ENCODE data around the gene GOLGA8J.
"Not testable (repeated sequence)": the region's sequence is repeated elsewhere in the genome, so short reads cannot be mapped to it uniquely, and the experiment has no call there.

GOLGA8J gene, protein sequence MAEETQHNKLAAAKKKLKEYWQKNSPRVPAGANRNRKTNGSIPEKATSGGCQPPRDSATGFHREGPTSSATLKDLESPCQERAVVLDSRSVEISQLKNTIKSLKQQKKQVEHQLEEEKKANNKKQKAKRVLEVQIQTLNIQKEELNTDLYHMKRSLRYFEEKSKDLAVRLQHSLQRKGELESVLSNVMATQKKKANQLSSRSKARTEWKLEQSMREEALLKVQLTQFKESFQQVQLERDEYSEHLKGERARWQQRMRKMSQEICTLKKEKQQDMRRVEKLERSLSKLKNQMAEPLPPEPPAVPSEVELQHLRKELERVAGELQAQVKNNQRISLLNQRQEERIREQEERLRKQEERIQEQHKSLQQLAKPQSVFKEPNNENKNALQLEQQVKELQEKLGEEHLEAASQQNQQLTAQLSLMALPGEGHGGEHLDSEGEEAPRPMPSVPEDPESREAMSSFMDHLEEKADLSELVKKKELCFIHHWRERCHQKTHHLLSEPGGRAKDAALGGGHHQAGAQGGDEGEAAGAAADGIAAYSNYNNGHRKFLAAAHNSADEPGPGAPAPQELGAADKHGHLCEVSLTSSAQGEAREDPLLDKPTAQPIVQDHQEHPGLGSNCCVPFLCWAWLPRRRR

DNA sequence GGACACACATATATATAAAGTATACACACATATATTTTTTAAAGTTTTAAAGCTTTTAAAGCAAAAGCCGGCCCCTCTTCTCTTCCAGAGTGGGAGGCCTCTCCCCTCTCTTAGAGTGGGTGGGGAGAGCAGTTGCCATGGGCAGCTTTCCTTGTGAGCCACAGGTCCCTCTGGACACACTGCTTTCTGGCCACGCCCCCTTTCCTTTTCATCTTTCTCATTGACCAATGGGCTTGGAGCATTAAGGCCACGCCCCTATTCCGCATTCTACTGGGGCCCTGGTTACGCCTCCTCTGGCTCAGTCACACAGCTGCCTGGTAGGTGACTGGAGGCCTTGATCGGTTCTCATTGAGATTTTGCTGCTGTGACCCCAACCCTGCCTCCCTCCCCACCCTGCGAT lies at the start of gene GOLGA8J:
GOLGA8J (plus strand) TSS at position 301 of the 400 bp plus-strand sequence; CDS start at position 399, 98 bp downstream.
- not testable (repeated sequence) for H3K4me3 ChIP-seq (ENCODE audit: low read depth, low read length)

DNA sequence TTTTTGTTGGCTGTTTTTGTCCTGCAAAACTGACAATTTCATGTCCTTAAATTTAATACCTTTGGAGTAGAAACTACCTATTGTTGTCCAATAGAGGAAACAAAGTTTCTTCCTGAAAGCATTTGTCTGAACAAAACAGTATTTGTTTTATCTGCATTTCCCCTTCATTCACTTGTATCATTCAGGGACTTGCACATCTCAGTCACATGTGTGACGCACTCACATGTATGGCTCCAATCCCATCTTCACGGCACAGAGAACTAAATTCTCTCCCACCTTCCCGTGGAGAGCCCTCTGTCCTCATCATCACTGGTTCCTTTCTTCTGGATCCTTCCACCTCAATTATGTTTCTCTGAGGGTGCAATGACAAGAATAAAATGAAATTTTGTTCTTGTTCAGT lies 49.5 kb upstream of the GOLGA8J start:
- TF ChIP-seq, protein P1, sequence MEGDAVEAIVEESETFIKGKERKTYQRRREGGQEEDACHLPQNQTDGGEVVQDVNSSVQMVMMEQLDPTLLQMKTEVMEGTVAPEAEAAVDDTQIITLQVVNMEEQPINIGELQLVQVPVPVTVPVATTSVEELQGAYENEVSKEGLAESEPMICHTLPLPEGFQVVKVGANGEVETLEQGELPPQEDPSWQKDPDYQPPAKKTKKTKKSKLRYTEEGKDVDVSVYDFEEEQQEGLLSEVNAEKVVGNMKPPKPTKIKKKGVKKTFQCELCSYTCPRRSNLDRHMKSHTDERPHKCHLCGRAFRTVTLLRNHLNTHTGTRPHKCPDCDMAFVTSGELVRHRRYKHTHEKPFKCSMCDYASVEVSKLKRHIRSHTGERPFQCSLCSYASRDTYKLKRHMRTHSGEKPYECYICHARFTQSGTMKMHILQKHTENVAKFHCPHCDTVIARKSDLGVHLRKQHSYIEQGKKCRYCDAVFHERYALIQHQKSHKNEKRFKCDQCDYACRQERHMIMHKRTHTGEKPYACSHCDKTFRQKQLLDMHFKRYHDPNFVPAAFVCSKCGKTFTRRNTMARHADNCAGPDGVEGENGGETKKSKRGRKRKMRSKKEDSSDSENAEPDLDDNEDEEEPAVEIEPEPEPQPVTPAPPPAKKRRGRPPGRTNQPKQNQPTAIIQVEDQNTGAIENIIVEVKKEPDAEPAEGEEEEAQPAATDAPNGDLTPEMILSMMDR (IDR thresholded peaks at IDR 0.05; ENCODE audit: borderline replicate concordance, insufficient read depth, low read depth, low read length), result no peak
- H3K4me3 ChIP-seq (ENCODE audit: low read depth, low read length), result no peak overlapping the region

GRCh38 chr15:30033763-30034162 lies 49.0 kb upstream of the GOLGA8J start:
- TF ChIP-seq, protein P1 (IDR thresholded peaks at IDR 0.05; ENCODE audit: borderline replicate concordance, insufficient read depth, low read depth, low read length), result no peak
- H3K4me3 ChIP-seq (ENCODE audit: low read depth, low read length), result no peak overlapping the region

DNA sequence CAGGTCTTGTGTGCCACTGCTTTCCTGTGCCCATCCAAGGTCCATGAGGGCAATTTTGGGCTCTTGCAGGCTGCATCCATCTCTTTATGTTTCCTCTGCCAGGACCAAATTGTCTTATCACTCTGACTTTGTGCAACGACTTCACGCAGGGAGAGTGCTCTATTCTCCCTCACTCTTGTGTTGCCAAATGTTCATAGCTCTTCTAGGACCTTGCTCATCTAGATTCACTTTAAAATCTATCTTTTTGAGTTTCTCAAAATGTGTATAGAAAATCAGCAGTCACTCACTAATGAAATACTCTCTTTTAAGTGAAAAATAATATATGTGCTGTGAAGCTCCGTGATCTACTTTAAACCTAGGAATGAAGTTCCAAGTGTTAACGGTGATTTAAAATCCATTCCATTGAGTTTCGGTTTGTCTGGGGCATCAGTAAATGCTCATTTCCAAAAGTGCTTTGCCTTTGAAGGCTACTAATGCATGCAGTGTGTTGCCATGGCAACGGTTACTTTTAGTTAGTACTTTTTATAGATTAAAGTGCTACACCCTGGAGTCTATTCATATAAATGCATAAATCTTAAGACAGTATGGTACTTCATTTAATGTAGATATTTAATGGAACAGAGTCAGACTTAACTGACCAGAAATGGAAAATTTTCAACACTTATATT lies 46.6 kb upstream of the GOLGA8J start:
- no peak overlapping the region for H3K4me3 ChIP-seq (ENCODE audit: low read depth, low read length)
- TF ChIP-seq, protein P1 (IDR thresholded peaks at IDR 0.05; ENCODE audit: borderline replicate concordance, insufficient read depth, low read depth, low read length), result no peak

GRCh38 chr15:30038667-30039523 lies 43.9 kb upstream of the GOLGA8J start:
- no peak overlapping the region for H3K4me3 ChIP-seq (ENCODE audit: low read depth, low read length)
- TF ChIP-seq, protein P1 (IDR thresholded peaks at IDR 0.05; ENCODE audit: borderline replicate concordance, insufficient read depth, low read depth, low read length), result no peak

DNA sequence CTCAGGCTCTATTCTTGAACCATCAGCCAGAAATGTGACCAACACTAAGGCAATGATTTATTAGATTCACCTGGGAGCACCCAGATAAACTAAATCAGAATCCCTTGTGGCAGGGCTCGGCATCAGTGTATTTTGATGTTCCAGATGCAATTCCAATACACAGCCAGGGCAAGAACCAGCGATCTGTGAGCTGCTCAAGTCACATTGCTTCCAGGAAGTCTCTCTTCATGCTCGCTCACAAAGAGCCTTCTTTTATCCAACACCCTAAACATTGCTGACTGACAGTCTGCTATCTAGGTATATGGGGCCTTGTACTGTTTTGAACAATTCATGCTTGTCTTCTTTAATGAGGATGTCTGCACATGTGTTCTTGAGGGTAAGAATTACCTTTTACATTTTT lies 40.9 kb upstream of the GOLGA8J start:
- no peak overlapping the region for H3K4me3 ChIP-seq (ENCODE audit: low read depth, low read length)
- TF ChIP-seq, protein P1 (IDR thresholded peaks at IDR 0.05; ENCODE audit: borderline replicate concordance, insufficient read depth, low read depth, low read length), result no peak

- no peak overlapping the region for H3K4me3 ChIP-seq (ENCODE audit: low read depth, low read length)
- TF ChIP-seq, protein P1 (IDR thresholded peaks at IDR 0.05; ENCODE audit: borderline replicate concordance, insufficient read depth, low read depth, low read length), result no peak
Measured at GRCh38 chr15:30042556-30042955, 40.2 kb upstream of the GOLGA8J start.
